HepG2 (cell line): Measurements from ENCODE around the gene SHISA9. TPM values are rescaled to one million over a fixed set of nuclear protein-coding genes. Genes with fewer than 3 reads are reported as not detected.

Experiments used
- CEBPG ChIP-seq: IDR thresholded peaks from 2 replicates; pipeline ENCODE4 v1.6.1; 2016
- DRAP1 ChIP-seq: IDR thresholded peaks from 2 replicates; pipeline ENCODE4 v1.6.1; 2016; ENCODE audit warnings: missing genetic modification reagents, missing compliant biosample characterization
- ETV5 ChIP-seq: IDR thresholded peaks from 2 replicates; pipeline ENCODE4 v1.6.1; 2018; ENCODE audit warnings: missing biosample characterization, missing genetic modification reagents, inconsistent platforms, borderline replicate concordance
- FOXA3 ChIP-seq: IDR thresholded peaks from 2 replicates; pipeline ENCODE4 v1.6.1; 2016; ENCODE audit warnings: missing genetic modification reagents, missing compliant biosample characterization
- GATAD2A ChIP-seq: IDR thresholded peaks from 2 replicates; pipeline ENCODE4 v1.6.1; 2016
- GLI4 ChIP-seq: sonication (generic); formaldehyde crosslinking; IDR thresholded peaks from 2 replicates; pipeline ENCODE4 v1.5.1; 2020; ENCODE audit warnings: missing genetic modification reagents, mild to moderate bottlenecking, moderate library complexity, borderline replicate concordance
- KLF11 ChIP-seq: IDR thresholded peaks from 2 replicates; pipeline ENCODE4 v1.6.1; 2016; ENCODE audit warnings: missing compliant biosample characterization
- KMT2A ChIP-seq: sonication (generic); formaldehyde crosslinking; IDR thresholded peaks from 2 replicates; pipeline ENCODE4 v1.4.0; 2020; ENCODE audit warnings: missing genetic modification reagents
- MAF1 ChIP-seq: sonication (generic); formaldehyde crosslinking; IDR thresholded peaks from 2 replicates; pipeline ENCODE4 v1.5.0; 2020; ENCODE audit warnings: missing genetic modification reagents, borderline replicate concordance
- MAFK ChIP-seq, 2 experiments: IDR thresholded peaks in 1 of 2; conservative IDR thresholded peaks in 1 of 2; 2 replicates each; pipeline ENCODE4 v1.6.1; 2011; ENCODE audit warnings: improper control_type of control experiment in 2 of 2, low read length in 2 of 2
- PBX2 ChIP-seq: IDR thresholded peaks from 2 replicates; pipeline ENCODE4 v1.6.1; 2016; ENCODE audit warnings: control low read depth
- RBFOX2 ChIP-seq: fragments of 200-400 bp; formaldehyde crosslinking; IDR thresholded peaks from 2 replicates; pipeline ENCODE4 v1.6.1; 2017; ENCODE audit warnings: low read depth, mild to moderate bottlenecking, low read length
- REXO4 ChIP-seq: sonication (generic); formaldehyde crosslinking; IDR thresholded peaks from 2 replicates; pipeline ENCODE4 v1.8.0; 2022; ENCODE audit warnings: missing genetic modification reagents, mild to moderate bottlenecking, borderline replicate concordance
- SP5 ChIP-seq: IDR thresholded peaks from 2 replicates; pipeline ENCODE4 v1.6.1; 2016; ENCODE audit warnings: low read depth, borderline replicate concordance
- TARDBP ChIP-seq: sonication (generic); formaldehyde crosslinking; IDR thresholded peaks from 2 replicates; pipeline ENCODE4 v1.8.0; 2022; ENCODE audit warnings: mild to moderate bottlenecking, missing genetic modification reagents
- TBL1XR1 ChIP-seq: fragments of 150-350 bp; IDR thresholded peaks from 2 replicates; pipeline ENCODE4 v1.6.1; 2014; ENCODE audit warnings: borderline replicate concordance, low read length; ENCODE audit not compliant: partially characterized antibody
- TCF7 ChIP-seq: sonication (generic); IDR thresholded peaks from 2 replicates; pipeline ENCODE4 v1.6.1; 2016; ENCODE audit warnings: antibody characterized with exemption, low read depth
- TEAD3 ChIP-seq: optimal IDR thresholded peaks from 2 replicates; pipeline ENCODE3; 2016; ENCODE audit warnings: borderline replicate concordance
- TFAP4 ChIP-seq: sonication (generic); IDR thresholded peaks from 2 replicates; pipeline ENCODE4 v1.6.1; 2016; ENCODE audit warnings: low read depth, borderline replicate concordance
- ZBTB1 ChIP-seq: sonication (generic); formaldehyde crosslinking; IDR thresholded peaks from 2 replicates; pipeline ENCODE4 v1.4.0; 2020; ENCODE audit warnings: missing genetic modification reagents, borderline replicate concordance
- ZBTB7A ChIP-seq: sonication (generic); formaldehyde crosslinking; IDR thresholded peaks from 2 replicates; pipeline ENCODE4 v1.8.0; 2022; ENCODE audit warnings: mild to moderate bottlenecking, missing genetic modification reagents
- ZKSCAN5 ChIP-seq: sonication (generic); formaldehyde crosslinking; IDR thresholded peaks from 2 replicates; pipeline ENCODE4 v1.5.1; 2020; ENCODE audit warnings: mild to moderate bottlenecking, missing genetic modification reagents
- ZMYM4 ChIP-seq: sonication (generic); formaldehyde crosslinking; IDR thresholded peaks from 2 replicates; pipeline ENCODE4 v1.8.1; 2023; ENCODE audit warnings: mild to moderate bottlenecking, missing genetic modification reagents
- ZNF329 ChIP-seq: sonication (generic); formaldehyde crosslinking; IDR thresholded peaks from 2 replicates; pipeline ENCODE4 v1.9.0; 2021; ENCODE audit warnings: low read depth, mild to moderate bottlenecking, missing genetic modification reagents
- ZNF639 ChIP-seq: conservative IDR thresholded peaks from 2 replicates; pipeline ENCODE4 v1.6.1; 2018; ENCODE audit warnings: missing genetic modification reagents
- ZNF644 ChIP-seq: IDR thresholded peaks from 2 replicates; pipeline ENCODE4 v1.6.1; 2016; ENCODE audit warnings: low read depth
- ZNF782 ChIP-seq: sonication (generic); formaldehyde crosslinking; IDR thresholded peaks from 2 replicates; pipeline ENCODE4 v1.4.0; 2020; ENCODE audit warnings: missing genetic modification reagents, mild to moderate bottlenecking, borderline replicate concordance
- ZNF792 ChIP-seq: IDR thresholded peaks from 2 replicates; pipeline ENCODE4 v1.6.1; 2016
- ZSCAN25 ChIP-seq: sonication (generic); formaldehyde crosslinking; IDR thresholded peaks from 2 replicates; pipeline ENCODE4 v1.8.0; 2022; ENCODE audit warnings: mild to moderate bottlenecking, missing genetic modification reagents
- polyA plus RNA-seq, 8 experiments: library from polyadenylated mRNA; depleted of rRNA in 3 of 8; stranded (reverse) in 7 of 8; unstranded in 1 of 8; fragments of >200 nt; fragmentation: Illumina TruSeq in 4 of 8; extraction: Trizol in 4 of 8; gene quantifications; 2 replicates each; pipeline versions ENCODE4 v1.2.1 to v1.2.3, GENCODE V29; 2011 to 2016; ENCODE audit warnings: low read depth in 4 of 8, missing spikeins in 1 of 8, mixed read lengths in 1 of 8; ENCODE audit not compliant: insufficient read depth in 1 of 8
- total RNA-seq, 5 experiments: library from RNA; depleted of rRNA; stranded (reverse); fragments of >200 nt; fragmentation: Illumina TruSeq; extraction: Trizol; gene quantifications; 2 replicates each; pipeline ENCODE4 v1.2.3, GENCODE V29; 2016; ENCODE audit warnings: low read depth in 1 of 5

SHISA9 gene
- total and polyA plus RNA-seq, 2 of the 13 experiments (the other 11 are each of a cell fraction or from before 2014, with no cell fraction given), result 0.01 TPM; not detected in 1

- no peak for TF ChIP-seq PBX2
- no peak for TF ChIP-seq KLF11
- no peak for TF ChIP-seq ZNF329
- no peak for TF ChIP-seq ZBTB7A (CRISPR knock-in tag)
- TF ChIP-seq TEAD3, result peak; percentile 72
- TF ChIP-seq ZMYM4 (CRISPR knock-in tag), result peak; percentile 83
- no peak for TF ChIP-seq SP5
- TF ChIP-seq KMT2A (CRISPR knock-in tag), result no peak
- no peak for TF ChIP-seq ZNF782 (CRISPR knock-in tag)
- TF ChIP-seq ZNF644 (CRISPR knock-in tag), result peak; percentile 89
- peak; percentile 66; the same call in 1 of the 2 replicates for TF ChIP-seq ETV5
- TF ChIP-seq TBL1XR1, result peak; percentile 92
- TF ChIP-seq ZSCAN25, result peak; percentile 24; the same call in 1 of the 2 replicates
- no peak for TF ChIP-seq MAFK (conservative IDR thresholded peaks at IDR 0.05 in 1 of 2, IDR thresholded peaks at IDR 0.05 in 1 of 2; ENCODE audit: low read length in 2 of 2)
- TF ChIP-seq RBFOX2, result 0 out of 2 replicates have a peak, but pooled peaks have one; percentile 36
- TF ChIP-seq TARDBP (CRISPR knock-in tag), result 0 out of 2 replicates have a peak, but pooled peaks have one; percentile 37
- TF ChIP-seq ZNF792, result peak; percentile 66; the same call in 1 of the 2 replicates
- TF ChIP-seq TFAP4, result no peak
- no peak for TF ChIP-seq GLI4
- 0 out of 2 replicates have a peak, but pooled peaks have one; percentile 28 for TF ChIP-seq DRAP1 (CRISPR knock-in tag)
- TF ChIP-seq ZBTB1 (CRISPR knock-in tag), result no peak
- TF ChIP-seq REXO4 (CRISPR knock-in tag), result no peak
- peak; percentile 98 for TF ChIP-seq FOXA3 (CRISPR knock-in tag)
- peak; percentile 93 for TF ChIP-seq GATAD2A (CRISPR knock-in tag)
- TF ChIP-seq TCF7, result no peak
- no peak for TF ChIP-seq MAF1 (CRISPR knock-in tag)
- 0 out of 2 replicates have a peak, but pooled peaks have one; percentile 42 for TF ChIP-seq ZNF639 (CRISPR knock-in tag)
- peak; percentile 69; the same call in 1 of the 2 replicates for TF ChIP-seq ZKSCAN5 (CRISPR knock-in tag)
- peak; percentile 78 for TF ChIP-seq CEBPG (CRISPR knock-in tag)
Measured at GRCh38 chr16:13245713-13246377, 344.4 kb downstream of the SHISA9 start (continued).
